GM23338 (cell line): ENCODE data around the gene CHCHD10. TPM values are rescaled to one million over a fixed set of nuclear protein-coding genes. Genes with fewer than 3 reads are reported as not detected.

Experiments used
- ATAC-seq: fragments of 200-7000 bp; cut with Tn5 transposase; 3 replicates; pipeline ENCODE4 v1.9.1; 2020
- DNase-seq: peaks from one replicate; pipeline ENCODE4 v3.0.0-alpha.2; 2015; ENCODE audit warnings: low spot score
- H2AFZ ChIP-seq: fragments of 200-600 bp; sonication (generic); 2 replicates; pipeline ENCODE4 v1.8.0; 2016; ENCODE audit warnings: antibody characterized with exemption, mild to moderate bottlenecking, moderate library complexity
- H3F3A ChIP-seq: fragments of 200-600 bp; sonication (generic); replicated peaks from 2 replicates; pipeline ENCODE4 v1.8.0; 2017; ENCODE audit warnings: antibody characterized with exemption, mixed run types, low read depth
- H3K27ac ChIP-seq: fragments of 200-600 bp; sonication (generic); 2 replicates; pipeline ENCODE4 v1.6.1; 2016; ENCODE audit warnings: low read depth
- H3K27me3 ChIP-seq: fragments of 200-600 bp; sonication (generic); 2 replicates; pipeline ENCODE4 v1.8.0; 2016; ENCODE audit warnings: mild to moderate bottlenecking, mixed run types, moderate library complexity; ENCODE audit not compliant: insufficient read depth
- H3K36me3 ChIP-seq: fragments of 200-600 bp; sonication (generic); 2 replicates; pipeline ENCODE4 v1.8.0; 2016; ENCODE audit warnings: mild to moderate bottlenecking; ENCODE audit not compliant: insufficient read depth
- H3K4me1 ChIP-seq: fragments of 200-600 bp; sonication (generic); 2 replicates; pipeline ENCODE4 v1.8.0; 2016; ENCODE audit warnings: mild to moderate bottlenecking, moderate library complexity; ENCODE audit not compliant: insufficient read depth
- H3K4me2 ChIP-seq: fragments of 200-600 bp; sonication (generic); 2 replicates; pipeline ENCODE4 v1.7.1; 2017; ENCODE audit warnings: mixed run types
- H3K4me3 ChIP-seq: fragments of 200-600 bp; sonication (generic); 2 replicates; pipeline ENCODE4 v1.6.1; 2016; ENCODE audit warnings: mixed run types
- H3K79me2 ChIP-seq: fragments of 200-600 bp; sonication (generic); replicated peaks from 2 replicates; pipeline ENCODE4 v1.8.0; 2017; ENCODE audit warnings: mild to moderate bottlenecking; ENCODE audit not compliant: insufficient read depth
- H3K9me2 ChIP-seq: fragments of 200-600 bp; sonication (generic); 2 replicates; pipeline ENCODE4 v1.8.0; 2017; ENCODE audit not compliant: insufficient read depth
- H4K20me1 ChIP-seq: fragments of 200-600 bp; sonication (generic); replicated peaks from 2 replicates; pipeline ENCODE4 v1.8.0; 2017; ENCODE audit warnings: mild to moderate bottlenecking; ENCODE audit not compliant: insufficient read depth
- H3K27ac Mint-ChIP-seq: 2 replicates; pipeline ENCODE4 v1.8.0; 2020; ENCODE audit warnings: inconsistent platforms, mild to moderate bottlenecking, moderate library complexity, mixed read lengths
- H3K27me3 Mint-ChIP-seq: 3 replicates; pipeline ENCODE4 v1.8.0; 2022; ENCODE audit warnings: low read depth, mild to moderate bottlenecking, moderate library complexity, mixed read lengths, inconsistent platforms; ENCODE audit not compliant: insufficient read depth, poor library complexity
- H3K36me3 Mint-ChIP-seq: 3 replicates; pipeline ENCODE4 v1.8.0; 2021; ENCODE audit warnings: low read depth, mild to moderate bottlenecking, inconsistent platforms, moderate library complexity, mixed read lengths
- H3K4me1 Mint-ChIP-seq: 3 replicates; pipeline ENCODE4 v1.8.0; 2020; ENCODE audit warnings: mild to moderate bottlenecking, inconsistent platforms, mixed read lengths
- H3K4me3 Mint-ChIP-seq: 3 replicates; pipeline ENCODE4 v1.8.0; 2021; ENCODE audit warnings: moderate library complexity, mild to moderate bottlenecking, inconsistent platforms, mixed read lengths
- H3K9me3 Mint-ChIP-seq: 3 replicates; pipeline ENCODE4 v1.8.0; 2020; ENCODE audit warnings: moderate library complexity, mild to moderate bottlenecking, inconsistent platforms, mixed read lengths
- CREB1 ChIP-seq: fragments of 250-450 bp; sonication (Bioruptor Pico); IDR thresholded peaks from 2 replicates; pipeline ENCODE4 v1.5.0; 2020; ENCODE audit warnings: low read depth, mild to moderate bottlenecking, moderate library complexity
- CTCF ChIP-seq, 2 experiments: fragments of 200-600 bp in 1 of 2; sonication (generic) in 1 of 2; conservative IDR thresholded peaks; 2 replicates each; pipeline versions ENCODE4 v1.5.1 to v1.6.1; 2016 to 2017; ENCODE audit warnings: antibody characterized with exemption in 2 of 2, low read depth in 2 of 2, mild to moderate bottlenecking in 2 of 2, moderate library complexity in 1 of 2
- ETS1 ChIP-seq: IDR thresholded peaks from 2 replicates; pipeline ENCODE4 v1.6.1; 2016; ENCODE audit warnings: antibody characterized with exemption
- EZH2 ChIP-seq: fragments of 200-600 bp; sonication (generic); IDR thresholded peaks from one replicate; pipeline ENCODE4 v1.8.0; 2017; ENCODE audit warnings: antibody characterized with exemption, mild to moderate bottlenecking, low read depth; ENCODE audit not compliant: unreplicated experiment
- EZH2phosphoT487 ChIP-seq: fragments of 200-600 bp; sonication (generic); IDR thresholded peaks from one replicate; pipeline ENCODE4 v1.8.1; 2018; ENCODE audit warnings: antibody characterized with exemption; ENCODE audit not compliant: unreplicated experiment
- JUNB ChIP-seq: IDR thresholded peaks from one replicate; pipeline ENCODE4 v1.6.1; 2016; ENCODE audit warnings: antibody characterized with exemption; ENCODE audit not compliant: unreplicated experiment
- NANOG ChIP-seq: IDR thresholded peaks from 2 replicates; pipeline ENCODE4 v1.6.1; 2016; ENCODE audit warnings: antibody characterized with exemption, borderline replicate concordance
- POLR2AphosphoS5 ChIP-seq: IDR thresholded peaks from 2 replicates; pipeline ENCODE4 v1.6.1; 2016; ENCODE audit warnings: antibody characterized with exemption, low read depth
- STAT1 ChIP-seq: IDR thresholded peaks from one replicate; pipeline ENCODE4 v1.6.1; 2016; ENCODE audit warnings: antibody characterized with exemption; ENCODE audit not compliant: unreplicated experiment
- ZNF114 ChIP-seq: fragments of 250-450 bp; sonication (Bioruptor Pico); IDR thresholded peaks from 2 replicates; pipeline ENCODE4 v1.5.0; 2020; ENCODE audit warnings: mild to moderate bottlenecking, moderate library complexity
- ZNF331 ChIP-seq: fragments of 250-450 bp; sonication (Bioruptor Pico); IDR thresholded peaks from 2 replicates; pipeline ENCODE4 v1.5.0; 2020; ENCODE audit warnings: low read depth, mild to moderate bottlenecking, moderate library complexity
- ZNF462 ChIP-seq: fragments of 250-450 bp; sonication (Bioruptor Pico); IDR thresholded peaks from 2 replicates; pipeline ENCODE4 v1.5.0; 2020; ENCODE audit warnings: mild to moderate bottlenecking, moderate library complexity
- polyA plus RNA-seq: library from polyadenylated mRNA; unstranded; fragments of >200 nt; fragmentation: Nextera tagmentation; extraction: Ambion mirVana; gene quantifications from 2 replicates; pipeline ENCODE4 v1.2.1, GENCODE V29; 2016
- total RNA-seq: library from RNA; depleted of rRNA; stranded (reverse); fragments of >200 nt; shearing (Covaris generic); gene quantifications from 2 replicates; pipeline ENCODE4 v1.2.3, GENCODE V29; 2014
- TF ChIP-seq, protein P1 (sequence below): IDR thresholded peaks from one replicate; pipeline ENCODE4 v1.6.1; 2018; ENCODE audit warnings: antibody characterized with exemption; ENCODE audit not compliant: unreplicated experiment

CHCHD10 gene
- total and polyA plus RNA-seq, 2 experiments from 2014 or later, result 11.4 to 101 TPM

- Histone ChIP-seq H4K20me1 (no peaks in the 10 kb centered on the region), H3K4me2 (no peak overlapping the region), H2AFZ (no peak overlapping the region), H3K27ac (no peak overlapping the region), H3K79me2 (no peaks in the 10 kb centered on the region), H3K4me3 (no peak overlapping the region), H3K27me3 (peaks cover 7% of the 10 kb centered on the region), H3F3A (0 out of 2 replicates have a peak, but pooled peaks cover 4% of the 10 kb centered on the region), H3K4me1 (no peaks in the 10 kb centered on the region), H3K36me3 (no peaks in the 10 kb centered on the region), H3K9me2 (no peaks in the 10 kb centered on the region)
- no peak for TF ChIP-seq ZNF462 (CRISPR knock-in tag)
- no peak for TF ChIP-seq JUNB
- no peak for TF ChIP-seq POLR2AphosphoS5
- no peak for TF ChIP-seq EZH2phosphoT487
- no peak for TF ChIP-seq EZH2
- TF ChIP-seq ZNF114 (CRISPR knock-in tag), result no peak
- no peak for TF ChIP-seq STAT1
- TF ChIP-seq NANOG, result no peak
- TF ChIP-seq CTCF (conservative IDR thresholded peaks at IDR 0.05; ENCODE audit: low read depth in 2 of 2), result no peak
- no peak for TF ChIP-seq CREB1 (CRISPR knock-in tag)
- no peak for TF ChIP-seq ETS1
- TF ChIP-seq ZNF331 (CRISPR knock-in tag), result no peak
- TF ChIP-seq, protein P1, sequence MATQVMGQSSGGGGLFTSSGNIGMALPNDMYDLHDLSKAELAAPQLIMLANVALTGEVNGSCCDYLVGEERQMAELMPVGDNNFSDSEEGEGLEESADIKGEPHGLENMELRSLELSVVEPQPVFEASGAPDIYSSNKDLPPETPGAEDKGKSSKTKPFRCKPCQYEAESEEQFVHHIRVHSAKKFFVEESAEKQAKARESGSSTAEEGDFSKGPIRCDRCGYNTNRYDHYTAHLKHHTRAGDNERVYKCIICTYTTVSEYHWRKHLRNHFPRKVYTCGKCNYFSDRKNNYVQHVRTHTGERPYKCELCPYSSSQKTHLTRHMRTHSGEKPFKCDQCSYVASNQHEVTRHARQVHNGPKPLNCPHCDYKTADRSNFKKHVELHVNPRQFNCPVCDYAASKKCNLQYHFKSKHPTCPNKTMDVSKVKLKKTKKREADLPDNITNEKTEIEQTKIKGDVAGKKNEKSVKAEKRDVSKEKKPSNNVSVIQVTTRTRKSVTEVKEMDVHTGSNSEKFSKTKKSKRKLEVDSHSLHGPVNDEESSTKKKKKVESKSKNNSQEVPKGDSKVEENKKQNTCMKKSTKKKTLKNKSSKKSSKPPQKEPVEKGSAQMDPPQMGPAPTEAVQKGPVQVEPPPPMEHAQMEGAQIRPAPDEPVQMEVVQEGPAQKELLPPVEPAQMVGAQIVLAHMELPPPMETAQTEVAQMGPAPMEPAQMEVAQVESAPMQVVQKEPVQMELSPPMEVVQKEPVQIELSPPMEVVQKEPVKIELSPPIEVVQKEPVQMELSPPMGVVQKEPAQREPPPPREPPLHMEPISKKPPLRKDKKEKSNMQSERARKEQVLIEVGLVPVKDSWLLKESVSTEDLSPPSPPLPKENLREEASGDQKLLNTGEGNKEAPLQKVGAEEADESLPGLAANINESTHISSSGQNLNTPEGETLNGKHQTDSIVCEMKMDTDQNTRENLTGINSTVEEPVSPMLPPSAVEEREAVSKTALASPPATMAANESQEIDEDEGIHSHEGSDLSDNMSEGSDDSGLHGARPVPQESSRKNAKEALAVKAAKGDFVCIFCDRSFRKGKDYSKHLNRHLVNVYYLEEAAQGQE, result no peak
- Mint-ChIP-seq H3K27me3 (peaks cover 11% of the 10 kb centered on the region), H3K4me3 (no peak overlapping the region), H3K4me1 (peaks cover 6% of the 10 kb centered on the region), H3K27ac (no peak overlapping the region), H3K36me3 (no peaks in the 10 kb centered on the region; the same call in 2 of the 3 replicates), H3K9me3 (no peaks in the 10 kb centered on the region)
- no peak for DNase-seq
- ATAC-seq, result no peak
These were observed 11.3 kb upstream of the CHCHD10 start for GRCh38 chr22:23779083-23779482.
